GM21619 (cell line): ENCODE results near the gene TMEM63B.
"Not testable (repeated sequence)": the region's sequence is repeated elsewhere in the genome, so short reads cannot be mapped to it uniquely, and the experiment has no call there.

Experiments used
- ATAC-seq: cut with Tn5 transposase; IDR thresholded peaks from one replicate; pipeline ENCODE4 v1.9.1; 2021; ENCODE audit not compliant: unreplicated experiment

Gene TMEM63B

DNA sequence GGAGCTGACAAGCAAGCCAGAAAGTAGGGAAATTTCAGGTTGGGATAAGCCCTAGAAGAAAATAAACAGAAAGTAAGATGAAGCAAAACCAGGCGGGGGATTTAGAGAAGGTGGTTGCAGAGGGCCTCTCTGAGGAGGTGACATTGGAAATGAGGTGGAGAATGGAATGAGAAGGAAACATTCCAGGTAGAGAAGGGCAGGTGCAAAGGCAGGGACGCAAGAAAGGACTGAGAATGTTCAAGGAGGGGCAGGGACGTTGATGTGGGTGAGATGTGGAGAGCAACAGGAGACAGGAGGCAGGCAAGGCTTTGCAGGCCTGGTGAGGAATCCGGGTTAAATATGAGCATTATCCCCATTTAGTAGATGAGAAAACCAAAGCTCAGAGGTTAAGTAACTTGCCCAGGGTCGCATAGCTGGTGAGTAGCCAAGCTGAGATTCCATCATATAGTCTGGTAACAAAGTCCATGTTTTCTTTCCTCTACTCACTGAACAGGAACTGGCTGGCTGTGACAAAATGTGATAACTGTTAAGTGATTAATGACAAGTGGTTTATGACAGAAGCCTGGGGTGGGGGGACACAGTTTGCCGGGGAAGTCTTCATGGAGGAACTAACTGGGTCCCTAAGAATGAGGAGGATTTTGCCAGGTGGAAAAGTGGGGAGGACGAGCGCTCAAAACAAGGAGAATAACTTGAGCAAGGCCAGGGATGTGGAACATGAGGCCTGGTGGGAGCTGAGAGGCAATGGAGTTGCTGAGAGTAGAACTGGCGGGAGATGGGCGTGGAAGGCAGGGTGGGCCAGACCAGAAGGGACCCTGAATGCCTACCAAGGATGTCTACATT, 32.7 kb upstream of the TMEM63B start:
- ATAC-seq, result no peak

DNA sequence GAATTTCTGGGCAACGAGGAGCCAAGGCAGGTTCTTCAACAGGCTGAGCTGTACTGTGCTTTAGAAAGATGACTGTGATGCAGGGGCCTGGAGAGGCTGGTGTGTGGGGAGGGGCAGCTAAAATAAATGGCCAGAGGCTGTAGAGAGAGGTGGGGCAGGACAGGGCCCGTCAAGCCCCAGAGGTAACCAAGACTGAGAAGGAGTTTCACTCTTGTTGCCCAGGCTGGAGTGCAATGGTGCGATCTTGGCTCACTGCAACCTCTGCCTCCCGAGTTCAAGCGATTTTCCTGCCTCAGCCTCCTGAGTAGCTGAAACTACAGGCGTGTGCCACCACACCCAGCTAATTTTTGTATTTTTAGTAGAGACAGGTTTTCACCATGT, 32.1 kb upstream of the TMEM63B start:
- ATAC-seq, result not testable (repeated sequence)

DNA sequence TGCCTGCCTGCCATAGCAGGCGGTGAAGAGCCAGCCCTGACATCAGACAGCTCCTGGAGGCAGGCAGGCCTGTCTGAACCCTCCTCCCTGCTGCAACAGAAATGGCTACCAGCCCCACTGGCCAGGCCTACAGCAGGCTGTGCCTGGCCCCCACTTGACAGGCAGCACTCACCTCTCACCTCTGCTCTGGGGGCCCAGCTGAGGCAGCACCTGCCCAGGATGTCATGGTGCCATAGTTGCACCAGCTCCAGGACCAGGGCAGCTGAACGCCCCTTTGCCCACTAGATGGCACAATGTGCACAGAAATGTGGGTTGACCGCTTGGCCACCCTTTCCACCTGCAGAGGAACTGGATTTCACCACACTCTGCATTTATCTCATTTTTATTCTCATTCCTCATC, 30.7 kb upstream of the TMEM63B start:
- ATAC-seq, result no peak

DNA sequence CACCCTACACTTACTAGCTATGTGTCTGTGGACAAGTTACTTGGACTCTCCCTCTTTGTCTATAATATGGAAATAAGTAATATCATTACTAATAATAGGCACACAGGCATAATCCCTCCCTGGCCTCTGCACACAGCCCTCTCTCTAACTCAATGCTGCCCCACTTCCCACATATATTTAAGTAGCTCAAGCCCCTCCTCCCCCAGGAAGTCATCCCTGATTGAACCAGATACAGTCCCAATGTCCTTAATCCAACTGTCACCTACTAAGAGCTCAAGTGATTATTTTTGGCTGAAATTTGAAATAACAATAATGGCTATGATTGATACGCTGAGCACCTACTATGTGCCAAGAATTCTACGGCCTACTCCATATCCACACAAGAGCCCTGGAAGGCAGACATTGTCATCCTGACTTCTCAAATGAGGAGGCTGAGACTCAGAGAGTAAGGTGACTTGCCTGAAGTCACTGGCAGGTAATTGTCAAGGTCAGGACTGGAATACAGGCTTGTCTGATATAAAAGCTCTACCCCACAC, 29.5 kb upstream of the TMEM63B start:
- no peak for ATAC-seq

DNA sequence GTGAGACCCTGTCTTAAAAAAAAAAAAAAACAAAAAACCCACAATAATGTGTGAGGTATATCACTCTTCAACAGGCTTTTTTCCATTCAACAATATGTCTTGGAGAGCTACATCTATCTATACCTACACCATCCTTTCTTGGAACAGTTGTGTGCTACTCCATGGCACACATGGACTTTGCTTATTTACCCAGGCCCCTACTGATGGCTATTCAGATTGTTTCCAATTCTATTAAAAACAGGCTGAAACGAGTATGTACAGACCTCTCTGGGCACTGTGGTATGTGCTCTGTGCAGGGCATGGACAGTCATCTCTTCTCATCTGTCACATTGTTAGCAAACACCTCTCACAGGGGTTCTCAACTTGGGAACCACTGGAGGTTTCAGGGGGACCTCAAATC, 28.2 kb upstream of the TMEM63B start:
- no peak for ATAC-seq

DNA sequence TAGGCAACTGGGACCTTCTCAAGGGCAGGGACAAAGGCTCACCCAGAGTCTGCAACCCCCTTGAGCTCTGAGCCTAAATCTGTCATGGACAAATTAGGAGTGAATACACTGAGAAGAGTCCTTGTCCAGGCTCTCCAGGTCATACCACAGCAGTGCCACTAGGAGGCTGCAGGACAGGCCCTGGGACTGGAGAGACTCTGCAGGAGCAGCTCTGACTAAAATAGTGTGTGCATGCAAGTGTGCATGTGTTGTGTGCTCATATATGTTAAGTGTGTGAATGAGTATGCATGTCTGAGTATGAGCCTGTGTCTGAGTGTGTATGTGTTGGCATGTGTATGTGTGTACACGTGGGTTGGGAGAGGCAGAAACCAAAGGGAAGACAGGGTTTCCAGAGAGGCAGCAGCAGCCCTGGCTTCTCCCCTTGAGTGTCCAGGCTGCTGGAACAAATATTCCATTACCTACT, 27.2 kb upstream of the TMEM63B start:
- no peak for ATAC-seq

DNA sequence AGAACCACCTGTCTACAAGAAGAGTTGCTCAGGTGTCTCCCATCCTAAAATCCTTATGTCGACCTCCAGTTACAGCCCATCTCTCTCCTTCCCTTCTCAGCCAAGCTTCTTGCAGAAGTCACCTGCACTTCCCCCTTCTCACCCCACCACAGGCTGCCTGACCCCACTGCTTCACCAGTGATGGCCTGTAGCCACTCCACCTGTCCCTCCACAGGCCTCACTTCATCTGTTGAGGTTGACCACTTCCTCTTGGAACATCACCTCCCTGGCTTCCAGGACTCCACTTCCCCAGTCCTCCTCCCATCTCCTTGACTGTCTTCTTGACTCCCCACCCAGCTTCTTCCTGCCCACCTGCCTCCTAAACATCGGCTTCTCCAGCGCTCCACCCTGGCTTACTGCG, 25.5 kb upstream of the TMEM63B start:
- ATAC-seq, result no peak

DNA sequence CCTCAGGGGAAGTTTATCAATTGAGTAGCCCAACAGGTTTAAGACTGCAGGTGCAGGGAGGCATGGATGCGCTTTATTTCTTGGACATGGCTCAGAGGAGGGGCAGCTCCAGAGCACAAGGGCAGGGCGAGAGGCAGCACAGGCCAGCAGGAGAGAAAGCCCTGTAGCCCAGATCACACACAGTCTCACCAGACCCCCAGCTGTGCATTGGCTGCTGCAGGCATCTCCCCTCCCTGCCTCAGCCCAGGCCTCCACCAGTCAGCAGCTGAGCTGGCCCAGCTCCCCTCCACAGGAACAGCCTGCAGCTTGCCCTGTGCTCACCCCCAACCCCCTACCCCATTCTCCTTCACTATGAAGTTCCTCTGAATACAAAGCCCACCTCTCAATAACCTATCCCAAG, 24.8 kb upstream of the TMEM63B start:
- ATAC-seq, result no peak

DNA sequence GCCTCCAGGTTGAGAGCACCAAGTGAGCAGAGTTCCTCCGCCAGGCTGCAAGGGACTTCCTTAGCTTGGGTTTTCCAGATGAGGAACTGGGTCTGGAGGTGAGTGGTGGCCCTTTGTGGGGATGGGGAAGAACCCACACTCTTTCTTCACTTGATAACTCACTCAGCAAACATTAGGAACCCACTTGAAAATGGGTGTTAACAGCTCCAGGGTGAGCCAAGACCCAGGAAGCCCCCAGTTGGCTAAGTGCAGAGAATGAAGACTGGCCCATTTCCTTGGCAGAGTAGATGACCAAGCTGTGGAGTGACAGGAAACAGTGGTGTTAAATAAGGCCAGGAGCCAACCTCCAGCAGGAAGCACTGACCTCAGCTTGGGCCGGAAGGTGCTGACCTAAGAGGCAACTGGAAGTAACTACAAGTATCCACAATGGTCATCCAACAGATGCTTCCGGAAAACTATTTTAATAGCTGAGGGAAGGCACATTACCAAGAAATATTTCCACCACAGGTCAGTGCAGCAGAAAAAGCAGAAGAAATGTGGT, 22.8 kb upstream of the TMEM63B start:
- no peak for ATAC-seq

DNA sequence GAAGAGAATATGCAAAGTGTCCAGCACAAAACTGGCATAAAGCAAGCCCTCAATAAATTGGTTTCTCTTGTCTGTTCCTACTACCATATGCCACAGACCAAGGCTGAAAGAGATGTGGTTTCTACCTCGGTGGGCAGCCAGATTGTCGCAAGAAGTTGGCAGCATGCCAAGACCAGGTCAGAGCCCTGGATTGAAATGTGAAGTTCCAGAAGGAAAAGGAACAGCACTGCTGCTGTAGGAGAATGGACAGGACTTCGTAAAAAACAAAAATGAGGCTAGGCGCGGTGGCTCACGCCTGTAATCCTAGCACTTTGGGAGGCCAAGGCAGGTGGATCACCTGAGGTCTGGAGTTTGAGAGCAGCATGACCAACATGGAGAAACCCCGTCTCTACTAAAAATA, 22.2 kb upstream of the TMEM63B start:
- no peak for ATAC-seq

DNA sequence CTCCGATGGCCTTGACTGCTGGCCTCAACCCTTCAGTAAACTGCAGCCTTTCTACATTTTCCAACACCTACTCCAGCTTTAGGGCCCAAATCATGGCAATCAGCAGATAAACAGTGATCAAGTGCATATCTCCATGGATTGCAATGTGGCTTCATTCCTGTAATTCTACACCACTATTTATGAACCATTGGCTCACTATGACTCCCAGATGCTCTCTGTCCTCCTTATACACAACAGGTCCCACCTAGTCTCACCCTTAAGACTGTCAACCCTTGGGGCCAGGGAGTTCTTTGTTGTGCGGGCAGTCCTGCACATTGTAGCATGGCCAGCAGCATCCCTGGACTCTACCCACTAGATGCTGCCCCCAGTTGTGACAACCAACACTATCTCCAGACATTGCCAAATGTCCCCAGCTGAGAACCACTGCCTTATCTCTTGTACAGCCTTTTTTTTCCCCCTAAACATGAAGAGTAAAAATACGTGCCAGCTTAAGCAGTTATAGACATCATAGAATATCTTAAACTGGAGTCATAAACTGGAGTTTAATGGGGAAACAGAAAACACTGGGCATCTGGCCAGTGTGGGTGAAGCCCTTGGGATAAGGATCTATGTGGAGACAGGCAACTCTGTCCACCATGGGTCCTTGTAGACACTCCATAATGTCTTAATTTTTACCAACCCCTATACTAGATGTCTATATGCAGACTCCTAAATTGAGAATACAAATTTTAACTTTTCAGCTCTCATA, 21.2 kb upstream of the TMEM63B start:
- no peak for ATAC-seq

DNA sequence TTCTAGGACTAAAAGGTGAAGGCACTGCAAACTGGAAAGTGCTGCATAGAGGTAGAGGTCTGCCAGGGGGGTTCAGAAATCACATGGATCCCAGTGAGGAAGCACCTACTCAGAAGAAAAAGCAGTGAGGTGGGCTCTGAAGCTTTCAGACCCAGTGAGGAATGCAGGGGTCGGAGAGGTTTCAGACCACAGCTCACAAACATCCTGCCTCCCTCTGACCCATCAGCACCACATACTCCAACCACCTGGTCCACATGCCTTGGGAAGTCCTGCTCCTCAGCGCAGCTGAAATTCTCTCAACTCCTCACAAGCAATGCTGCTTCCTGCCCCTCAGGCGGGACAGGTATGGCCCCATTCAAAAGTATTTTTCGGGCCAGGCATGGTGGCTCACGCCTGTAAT, 20.3 kb upstream of the TMEM63B start:
- ATAC-seq, result no peak

DNA sequence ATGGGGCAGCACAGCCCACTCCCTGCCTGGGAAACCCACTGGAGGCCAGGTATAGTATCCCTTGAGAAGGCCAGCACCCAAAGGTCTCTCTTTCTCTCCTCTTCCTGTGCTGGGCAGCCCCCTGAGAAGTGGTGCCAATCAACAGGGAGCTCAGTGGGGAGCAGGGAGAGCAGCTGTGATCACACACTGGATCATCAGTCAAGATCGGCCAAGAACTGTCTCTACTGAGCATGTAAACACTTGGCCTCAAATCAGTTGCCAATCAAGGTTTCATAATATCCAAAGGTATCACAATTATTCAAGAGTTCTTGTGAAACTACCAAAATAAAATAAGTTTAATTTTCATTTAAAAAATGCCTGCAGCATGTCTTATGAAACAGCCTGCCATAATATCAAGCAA, 18.9 kb upstream of the TMEM63B start:
- no peak for ATAC-seq

DNA sequence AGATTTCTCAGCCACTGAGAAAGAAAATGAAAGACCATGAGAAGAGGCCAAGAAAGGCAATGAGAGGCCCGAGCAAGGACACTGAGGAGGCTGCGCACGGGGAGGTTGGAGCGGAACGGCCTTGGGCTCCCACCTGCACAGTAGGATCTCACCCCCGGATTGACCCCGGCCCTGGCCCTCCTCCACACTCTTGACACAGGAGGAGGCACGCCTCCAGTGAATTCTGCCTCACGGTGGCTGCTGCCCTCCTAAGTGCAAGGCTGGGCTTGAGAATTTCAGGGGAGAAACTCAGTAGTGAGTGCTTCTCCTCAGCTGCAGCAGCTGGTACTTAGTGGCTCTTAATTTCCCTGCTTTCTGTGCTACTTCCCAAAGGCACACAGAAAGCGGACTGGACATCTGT, 18.1 kb upstream of the TMEM63B start:
- no peak for ATAC-seq

DNA sequence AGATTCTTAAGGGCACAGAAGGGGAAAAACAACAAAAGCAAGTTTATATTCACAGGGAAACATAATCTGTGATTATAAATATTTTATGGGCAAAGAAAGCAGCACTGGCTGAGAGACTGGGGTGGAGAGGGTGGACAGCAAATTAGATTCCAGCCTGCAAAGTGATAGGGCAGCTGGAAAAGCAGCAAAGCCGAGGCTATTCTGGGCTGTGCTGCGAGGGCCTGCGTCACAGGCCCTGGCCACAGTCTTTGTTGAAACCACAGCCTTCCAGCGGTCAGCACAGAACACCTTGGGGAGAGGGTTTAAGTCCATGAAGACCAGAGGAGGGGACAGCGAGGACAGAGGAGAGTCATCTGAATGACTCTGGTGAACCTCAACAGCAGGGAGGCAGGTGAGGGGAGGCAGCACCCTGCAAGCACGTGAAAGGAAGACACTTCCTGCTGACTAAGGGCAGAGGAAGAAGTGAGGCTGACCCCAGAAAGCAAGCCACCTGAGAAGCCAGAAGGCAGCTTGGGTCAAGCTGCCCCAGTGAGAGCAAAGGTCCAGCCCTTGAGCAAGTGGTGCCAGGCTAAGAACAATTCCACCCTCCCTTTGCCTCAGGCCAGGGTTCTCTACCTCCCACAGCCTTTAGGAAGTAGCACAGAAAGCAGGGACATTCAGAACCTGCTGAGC, 17.2 kb upstream of the TMEM63B start:
- ATAC-seq, result no peak

DNA sequence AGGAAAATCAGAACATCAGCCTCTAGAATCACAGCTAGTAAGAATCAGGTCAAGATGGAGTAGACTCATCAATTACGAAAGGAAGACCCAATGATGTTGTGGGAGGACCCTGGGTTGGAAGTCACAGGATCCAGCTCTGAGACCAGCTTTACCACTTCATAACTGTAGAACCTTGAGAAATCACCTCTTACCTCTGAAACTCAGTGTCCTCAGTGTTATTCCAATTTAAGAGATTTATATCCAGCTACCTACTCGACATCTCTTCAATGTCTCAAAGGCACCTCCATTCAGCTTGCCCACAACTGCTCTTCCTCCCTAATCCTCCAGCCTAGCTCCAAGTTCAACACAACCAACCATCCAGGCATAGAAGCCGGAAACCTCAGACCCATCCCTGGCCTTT, 16.4 kb upstream of the TMEM63B start:
- ATAC-seq, result no peak

DNA sequence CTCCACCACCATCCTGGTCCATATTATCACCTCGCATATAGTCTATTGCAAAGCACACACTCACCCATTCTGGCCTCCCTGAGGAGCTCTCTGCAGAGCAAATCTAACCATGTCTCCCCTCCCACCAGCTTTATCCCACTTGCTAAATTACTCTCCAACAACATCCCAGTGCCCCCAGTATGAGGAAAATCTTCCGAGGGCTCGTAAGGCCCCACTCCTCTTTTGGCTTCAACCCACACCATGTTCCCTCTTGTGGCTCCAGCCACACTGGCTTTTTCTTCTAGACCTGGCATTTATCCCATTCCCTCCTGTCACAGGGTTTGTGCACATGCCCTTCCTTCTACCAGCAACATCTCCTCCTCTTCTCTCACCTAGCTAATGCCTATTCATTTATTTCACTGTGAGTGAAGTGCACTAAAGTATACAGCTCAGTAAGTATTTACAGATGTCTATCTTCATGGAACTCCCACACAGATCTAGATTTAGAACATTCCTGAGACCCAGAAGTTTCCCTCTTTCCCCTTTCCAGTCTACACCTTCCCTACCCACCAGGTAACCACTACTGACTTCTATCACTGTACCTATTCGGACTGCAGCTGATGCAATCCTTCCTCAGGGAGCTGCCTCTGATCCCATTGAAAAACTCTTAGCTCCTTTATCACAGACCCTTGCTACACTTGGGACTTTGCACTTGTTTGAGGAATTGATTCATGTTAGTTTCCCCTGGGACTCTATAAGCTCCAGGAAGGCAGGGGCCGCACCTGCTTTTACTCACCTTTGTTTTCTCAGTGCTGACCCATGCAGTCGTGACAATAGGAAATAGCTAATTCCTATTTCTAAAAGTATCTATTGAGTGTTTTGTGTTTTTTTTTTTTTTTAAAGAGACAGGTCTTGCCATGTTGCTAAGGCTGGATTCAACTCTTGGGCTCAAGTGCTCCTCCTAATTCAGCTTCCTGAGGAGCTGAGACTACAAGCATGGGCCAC, 15.6 kb upstream of the TMEM63B start:
- ATAC-seq, result no peak

DNA sequence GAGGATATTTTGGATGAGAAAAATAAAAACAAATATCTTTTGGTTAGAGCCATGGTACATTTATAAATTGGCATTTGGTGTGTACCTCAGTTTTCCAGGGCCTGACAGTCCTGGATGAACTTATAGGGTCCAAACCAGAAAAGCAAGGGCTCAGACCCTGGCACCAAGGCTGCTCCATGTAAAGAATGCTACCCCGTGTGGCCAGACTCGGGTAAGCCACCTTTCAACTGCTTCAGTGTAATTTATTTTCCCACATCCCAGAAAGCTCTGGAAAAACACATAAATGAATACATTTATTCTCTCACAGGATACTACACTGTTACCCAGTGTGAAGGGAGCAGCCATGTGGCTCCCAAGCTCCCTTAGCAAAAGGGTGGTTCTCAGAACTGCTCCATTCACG, 13.9 kb upstream of the TMEM63B start:
- ATAC-seq, result no peak

DNA sequence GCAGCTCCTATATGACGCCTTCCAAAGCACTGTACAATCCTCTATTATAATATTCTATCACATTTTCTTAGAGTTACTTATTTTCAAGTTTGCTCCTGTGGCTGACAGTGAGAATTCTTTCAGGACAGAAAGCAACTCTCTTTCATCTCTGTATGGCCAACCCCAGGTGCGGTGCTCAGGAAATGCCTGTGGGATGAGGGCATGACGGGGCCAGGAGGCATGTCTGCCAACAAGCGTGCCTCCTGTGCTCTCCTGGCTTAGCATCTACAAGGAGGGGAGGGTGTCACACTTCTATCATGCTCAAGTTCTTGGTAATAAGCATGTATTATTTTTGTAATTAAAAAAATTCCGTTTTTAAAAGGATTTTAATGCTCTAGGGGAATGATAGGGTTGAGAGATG, 11.5 kb upstream of the TMEM63B start:
- ATAC-seq, result no peak
